HG02798 (cell line): ENCODE measurements around the gene ACSM2A.
"Not testable (repeated sequence)": the region's sequence is repeated elsewhere in the genome, so short reads cannot be mapped to it uniquely, and the experiment has no call there.

Source experiments
- ATAC-seq: cut with Tn5 transposase; IDR thresholded peaks from one replicate; pipeline ENCODE4 v1.9.1; 2021; ENCODE audit warnings: mild to moderate bottlenecking; ENCODE audit not compliant: unreplicated experiment, poor library complexity

ACSM2A gene

DNA sequence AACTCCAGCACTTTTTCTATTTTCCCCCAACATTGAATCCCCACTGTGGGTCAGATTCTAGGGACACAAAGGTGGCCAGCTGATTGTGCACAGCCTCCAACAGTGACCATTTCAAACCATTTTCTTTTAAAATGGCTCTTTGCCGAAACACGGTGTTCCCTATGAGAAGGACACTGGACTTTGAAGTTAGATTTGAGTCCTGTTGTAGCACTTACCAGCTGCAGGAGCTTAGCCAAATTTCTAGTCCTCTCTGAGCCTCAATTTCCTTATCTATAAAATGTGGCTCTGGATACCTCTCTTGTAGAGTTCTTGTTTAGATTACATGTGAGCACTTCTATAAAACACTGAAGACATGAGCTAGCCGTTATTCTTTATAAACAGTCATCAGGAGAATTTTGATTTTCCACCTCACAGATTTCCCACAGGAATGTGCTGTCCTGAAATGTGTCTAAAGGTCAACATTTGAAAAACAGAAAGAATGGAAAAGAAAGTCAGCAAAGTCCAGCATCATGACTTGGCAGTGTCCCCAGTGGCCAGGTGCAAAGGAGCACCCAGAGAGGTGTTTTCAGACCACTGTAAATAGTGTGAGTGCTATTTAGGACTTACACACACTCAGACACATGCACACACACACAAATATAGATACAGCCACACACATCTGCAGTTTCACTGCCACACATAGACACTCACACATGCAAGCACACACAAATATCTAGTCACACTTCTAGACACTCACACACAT lies 4.5 kb upstream of the ACSM2A start:
- ATAC-seq, result not testable (repeated sequence)

DNA sequence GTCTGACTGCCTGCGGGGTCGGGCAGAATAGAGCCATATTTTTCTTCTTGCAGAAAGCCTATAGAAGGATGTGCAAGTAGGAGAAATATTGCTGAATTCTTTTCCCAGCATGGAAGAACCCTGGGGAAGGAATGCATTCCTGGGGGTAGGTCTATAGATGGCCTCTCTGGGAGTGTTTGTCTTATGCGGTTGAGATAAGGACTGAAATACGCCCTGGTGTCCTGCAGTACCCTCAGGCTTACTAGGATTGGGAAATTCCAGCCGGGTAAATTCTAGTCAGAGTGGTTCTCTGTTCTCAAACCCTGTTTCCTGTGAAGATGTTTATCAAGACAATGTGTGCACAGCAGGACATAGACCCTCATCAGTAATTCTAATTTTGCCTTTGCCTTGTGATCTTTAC lies 2.3 kb downstream of the ACSM2A start:
- ATAC-seq, result not testable (repeated sequence)

DNA sequence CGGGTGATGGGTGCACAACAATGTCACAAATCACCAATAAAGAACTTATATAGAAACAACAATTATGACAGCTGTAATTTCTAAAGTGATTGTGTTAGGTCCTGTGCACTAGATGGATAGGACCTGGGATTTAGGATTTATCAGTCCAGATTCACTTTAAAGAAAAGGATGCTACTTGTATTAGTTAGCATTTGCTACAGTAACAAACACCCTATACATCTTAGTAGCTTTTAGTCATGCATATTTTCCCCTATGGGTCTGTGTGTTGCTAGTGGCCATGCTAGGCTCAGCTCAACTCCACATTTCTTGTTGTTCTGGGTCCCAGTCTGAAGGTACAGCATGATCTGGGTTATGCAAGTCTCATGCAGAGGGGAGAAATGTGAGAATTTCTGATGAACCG lies 7.9 kb downstream of the ACSM2A start:
- ATAC-seq, result not testable (repeated sequence)

DNA sequence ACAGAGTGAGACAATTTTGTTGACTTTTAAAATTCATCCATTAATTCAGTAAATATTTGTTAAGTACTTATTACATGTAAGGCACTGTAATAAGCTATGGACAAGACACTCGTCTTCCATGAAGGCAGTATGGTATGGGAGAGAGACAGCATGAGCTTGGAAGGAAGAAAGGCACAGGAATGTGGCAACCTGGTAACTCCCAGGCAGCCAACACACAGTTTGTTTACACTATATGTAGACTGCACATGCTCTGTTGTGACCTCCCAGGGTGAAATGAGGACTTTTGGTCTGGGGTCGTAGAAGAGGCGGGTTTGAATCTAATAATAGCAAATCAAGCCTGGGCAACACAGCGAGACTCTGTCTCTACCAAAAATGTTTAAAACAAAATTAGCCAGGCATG lies 9.0 kb downstream of the ACSM2A start:
- not testable (repeated sequence) for ATAC-seq

DNA sequence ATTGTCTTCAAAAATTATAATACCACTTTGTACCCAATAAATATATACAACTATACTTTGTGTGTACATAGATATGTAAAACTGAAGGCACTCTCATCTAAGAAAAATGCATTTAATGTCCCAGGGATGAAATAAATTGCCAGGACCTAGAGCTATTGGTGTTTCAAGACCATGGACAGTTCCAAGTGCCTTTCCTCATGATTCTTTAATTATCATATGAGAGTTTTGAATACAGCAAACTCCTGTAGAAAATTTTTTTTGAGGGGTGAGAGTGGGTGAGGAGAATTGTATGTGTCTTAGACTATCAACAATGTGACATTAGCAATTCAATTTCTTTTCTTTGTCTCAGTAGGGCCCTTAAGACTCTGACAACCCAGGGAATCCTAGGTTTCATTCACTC lies 17.6 kb downstream of the ACSM2A start:
- not testable (repeated sequence) for ATAC-seq

DNA sequence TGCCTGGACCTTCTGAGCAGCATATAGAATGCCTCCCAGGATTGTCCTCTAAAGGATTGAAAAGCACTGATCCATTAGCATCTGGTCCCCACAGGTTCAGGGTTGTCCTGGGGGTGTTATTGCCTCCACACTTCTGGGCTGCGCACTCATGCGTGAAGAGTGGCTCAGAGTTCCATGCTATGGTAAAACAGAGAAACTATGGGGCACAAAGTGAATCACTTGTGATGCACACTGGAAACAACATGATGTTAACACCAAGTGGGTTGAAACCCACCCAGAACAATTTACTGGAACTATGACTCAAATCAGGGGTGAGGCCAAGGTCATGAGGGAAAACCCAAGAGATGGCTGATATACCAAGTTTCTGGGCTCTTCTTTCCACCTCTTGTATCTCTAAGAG lies 18.6 kb downstream of the ACSM2A start:
- ATAC-seq, result not testable (repeated sequence)

DNA sequence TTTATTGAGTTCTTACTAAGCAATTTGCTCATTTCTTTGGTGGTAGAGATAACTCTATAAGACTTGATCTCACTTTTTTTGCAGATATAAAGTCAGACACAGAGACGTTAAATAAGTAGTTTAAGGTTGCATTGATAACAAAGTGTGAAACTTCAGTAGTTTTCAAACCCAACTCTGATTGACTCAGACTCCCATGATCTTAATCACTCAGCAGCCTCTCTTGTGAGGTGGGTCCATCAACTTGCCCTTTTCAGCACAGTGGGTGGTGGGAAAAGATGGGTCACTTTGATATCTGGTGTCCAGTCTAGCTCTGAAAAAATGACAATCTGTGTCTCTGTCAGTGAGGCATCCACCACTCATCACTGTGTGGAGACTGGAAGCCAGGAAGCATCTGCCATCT lies 19.4 kb downstream of the ACSM2A start:
- ATAC-seq, result not testable (repeated sequence)

DNA sequence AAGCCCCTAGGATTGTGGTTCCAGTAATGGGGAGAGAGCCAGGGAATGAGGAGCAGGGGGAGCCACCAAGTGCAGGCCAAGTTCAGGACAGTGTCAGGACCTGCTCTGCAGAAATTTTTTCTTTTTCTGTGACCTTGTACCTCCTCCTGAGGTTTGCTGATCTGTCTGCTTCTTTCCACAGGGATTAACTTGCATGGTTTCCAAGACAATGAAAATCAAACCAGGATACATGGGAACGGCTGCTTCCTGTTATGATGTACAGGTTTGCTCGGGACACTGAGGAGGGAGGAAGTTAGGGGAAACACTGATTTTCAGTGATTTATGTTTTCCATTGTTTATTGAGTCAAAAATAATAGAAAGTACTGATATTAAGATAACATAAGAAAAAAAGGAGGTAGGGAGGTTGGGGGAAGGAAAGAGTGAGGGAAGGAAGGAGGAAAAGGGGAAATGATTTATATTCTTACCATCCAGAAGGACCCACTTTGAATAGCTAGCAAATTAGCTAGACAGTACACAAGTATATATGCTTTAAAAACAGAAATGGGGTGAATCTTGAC lies 25.9 kb downstream of the ACSM2A start:
- not testable (repeated sequence) for ATAC-seq

DNA sequence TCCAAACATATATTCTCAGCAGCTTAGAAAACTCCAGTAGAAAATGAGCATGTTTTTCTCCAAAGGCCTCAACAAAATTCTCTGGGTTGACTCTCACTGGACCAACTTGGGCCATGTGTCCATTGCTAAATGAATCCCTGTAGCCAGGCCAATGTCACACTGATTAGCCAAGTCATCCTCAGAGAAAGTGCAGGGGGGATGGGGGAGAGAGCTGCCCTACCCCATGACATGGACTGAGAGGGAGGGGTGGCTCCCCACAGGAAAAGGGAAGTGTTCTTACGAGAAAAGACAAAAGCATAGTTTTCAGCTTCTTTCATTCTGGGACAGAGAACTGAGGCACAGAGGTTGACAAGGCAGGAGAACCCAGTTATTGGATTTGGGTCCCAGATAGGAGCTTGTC lies 32.7 kb downstream of the ACSM2A start:
- not testable (repeated sequence) for ATAC-seq

DNA sequence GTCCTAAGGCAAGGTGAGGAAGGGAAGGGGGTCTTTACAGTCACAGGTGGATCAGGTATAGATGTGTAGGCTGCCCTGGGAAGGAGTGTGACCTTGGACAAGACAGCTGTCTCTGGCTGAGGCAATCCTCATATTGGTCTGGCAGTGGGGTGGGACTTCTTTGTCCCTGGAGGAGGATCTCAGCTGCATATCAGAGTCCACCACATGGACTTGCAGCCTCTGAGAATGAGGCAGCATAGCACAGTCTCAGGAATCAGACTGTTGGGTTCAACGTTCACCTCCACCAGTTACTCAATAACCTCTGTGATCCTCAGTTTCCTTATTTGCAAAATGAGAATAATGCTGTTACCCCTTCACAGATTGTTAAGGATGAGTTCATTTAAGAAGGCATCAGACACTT lies 33.4 kb downstream of the ACSM2A start:
- no peak for ATAC-seq

DNA sequence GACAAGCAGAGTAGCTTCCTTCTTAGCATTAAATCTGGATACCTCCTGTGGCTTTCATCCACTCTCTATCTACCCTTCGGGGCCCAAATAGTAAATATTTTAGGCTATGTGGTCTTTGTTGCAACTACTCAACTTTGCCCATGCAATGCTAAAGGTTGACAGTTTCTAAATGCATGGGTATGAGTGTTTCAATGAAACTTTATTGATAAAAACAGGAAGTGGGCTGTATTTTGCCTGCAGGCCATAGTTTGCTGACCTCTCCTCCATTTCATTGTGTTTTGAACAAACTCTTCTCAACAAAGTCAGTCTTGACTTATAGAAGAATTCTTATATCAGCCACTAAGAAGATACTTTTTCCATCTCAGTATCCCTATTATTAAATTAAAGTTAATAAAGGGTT lies 34.1 kb downstream of the ACSM2A start:
- no peak for ATAC-seq

DNA sequence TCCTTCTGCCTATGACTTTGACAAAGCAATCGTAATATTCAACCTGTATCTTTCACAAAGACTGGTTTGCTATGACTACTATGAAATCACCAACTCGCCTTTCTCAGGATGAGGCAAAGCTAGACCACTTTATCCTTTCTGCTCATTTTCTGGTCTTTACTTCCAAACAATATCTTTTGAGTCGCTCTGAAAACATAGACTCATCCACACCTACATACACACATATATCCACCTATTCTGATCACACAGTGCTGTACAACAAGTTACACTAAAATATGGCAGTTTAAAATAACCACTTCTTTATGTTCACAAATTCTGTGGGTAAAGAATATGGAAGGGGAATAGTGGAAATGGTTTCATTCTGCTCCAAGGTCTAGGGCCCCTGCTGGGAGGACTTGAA lies 39.7 kb downstream of the ACSM2A start:
- ATAC-seq, result not testable (repeated sequence)

DNA sequence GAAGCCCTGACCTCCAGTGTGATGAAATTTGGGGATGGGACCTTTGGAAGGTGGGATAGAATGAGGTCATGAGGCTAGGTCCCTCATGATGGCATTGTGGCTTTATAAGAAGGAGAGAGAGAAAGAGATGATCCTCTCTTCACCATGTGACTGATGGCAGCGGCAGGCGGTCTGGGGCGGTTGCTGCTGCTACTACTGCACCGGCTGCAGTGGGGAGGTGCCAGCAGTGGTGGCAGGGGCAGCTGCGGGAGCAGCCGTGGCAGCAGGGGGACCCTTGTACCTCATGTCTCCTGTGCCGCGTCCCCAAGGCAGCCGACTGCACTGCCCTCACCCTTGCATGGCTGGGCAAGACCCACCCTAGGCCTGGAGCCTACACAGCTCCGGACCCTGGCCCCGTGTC lies 40.1 kb downstream of the ACSM2A start:
- not testable (repeated sequence) for ATAC-seq

DNA sequence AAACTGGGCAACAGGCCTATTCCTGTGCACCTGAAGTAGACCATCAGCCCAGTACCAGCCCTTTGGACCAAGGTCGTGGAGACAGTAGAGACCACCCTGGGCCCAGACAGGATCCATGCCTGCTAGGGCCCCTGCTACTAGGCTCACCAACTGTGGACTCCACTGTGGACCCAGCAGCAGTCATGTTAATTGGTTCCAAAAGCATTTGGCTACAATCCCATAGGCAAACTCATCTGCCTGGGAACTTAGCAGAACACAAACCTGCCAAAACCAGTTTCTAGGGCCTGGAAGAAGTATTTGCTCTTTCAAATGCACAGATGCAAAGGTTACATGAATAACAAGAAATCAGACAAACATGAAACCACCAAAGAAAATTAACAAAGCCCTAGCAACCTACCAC lies 53.1 kb downstream of the ACSM2A start:
- no peak for ATAC-seq

DNA sequence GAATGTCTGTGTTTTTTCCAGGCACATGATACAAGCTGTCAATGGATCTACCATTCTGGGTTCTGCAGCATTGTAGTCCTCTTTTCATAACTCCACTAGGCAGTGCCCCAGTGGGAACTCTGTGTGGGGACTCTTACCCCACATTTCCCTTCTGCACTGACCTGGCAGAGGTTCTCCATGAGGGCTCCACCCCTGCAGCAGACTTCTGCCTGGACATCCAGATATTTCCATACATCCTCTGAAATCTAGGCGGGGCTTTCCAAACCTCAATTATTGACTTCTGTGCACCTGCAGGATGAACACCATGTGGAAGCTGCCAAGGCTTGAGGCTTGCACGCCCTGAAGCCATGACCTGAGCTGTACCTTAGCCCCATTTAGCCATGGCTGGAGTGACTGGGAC lies 56.0 kb downstream of the ACSM2A start:
- ATAC-seq, result no peak

DNA sequence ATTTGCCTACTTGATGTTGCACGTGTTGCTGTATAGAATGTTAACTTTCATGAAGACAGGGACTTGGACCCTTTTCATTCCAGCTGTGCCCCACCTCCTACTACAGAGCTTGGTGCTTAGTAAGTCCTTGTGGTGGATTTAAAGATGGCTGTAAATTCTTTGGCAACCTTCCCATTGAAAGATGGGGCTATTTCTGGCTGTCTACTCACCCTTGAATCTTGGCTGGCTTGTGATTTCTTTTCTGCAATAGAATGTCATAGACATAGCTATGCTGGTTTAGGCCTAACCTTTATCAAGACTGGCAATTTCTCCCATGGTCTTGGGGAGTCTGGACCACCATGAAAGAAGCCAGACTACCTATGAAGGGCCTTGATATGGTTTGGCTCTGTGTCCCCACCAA lies 59.0 kb downstream of the ACSM2A start:
- ATAC-seq, result no peak

DNA sequence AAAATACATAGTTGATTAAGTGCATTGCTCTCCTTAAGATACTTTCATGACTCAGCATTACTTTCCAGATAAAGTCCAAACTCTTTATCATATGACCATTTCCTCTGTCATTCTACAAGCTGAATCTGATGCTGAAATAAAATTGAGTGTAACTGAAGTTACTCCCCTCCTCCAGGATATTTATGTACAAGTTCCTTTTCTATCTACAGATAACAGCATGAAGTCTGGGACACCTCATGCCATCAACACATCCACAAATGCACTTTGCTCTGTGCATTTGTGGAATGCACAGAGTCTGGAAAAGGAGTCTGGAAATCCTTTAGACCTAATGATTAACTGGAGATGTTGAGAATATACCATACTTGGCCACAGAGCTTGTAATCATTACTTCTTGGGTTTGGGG lies 64.4 kb downstream of the ACSM2A start:
- no peak for ATAC-seq

DNA sequence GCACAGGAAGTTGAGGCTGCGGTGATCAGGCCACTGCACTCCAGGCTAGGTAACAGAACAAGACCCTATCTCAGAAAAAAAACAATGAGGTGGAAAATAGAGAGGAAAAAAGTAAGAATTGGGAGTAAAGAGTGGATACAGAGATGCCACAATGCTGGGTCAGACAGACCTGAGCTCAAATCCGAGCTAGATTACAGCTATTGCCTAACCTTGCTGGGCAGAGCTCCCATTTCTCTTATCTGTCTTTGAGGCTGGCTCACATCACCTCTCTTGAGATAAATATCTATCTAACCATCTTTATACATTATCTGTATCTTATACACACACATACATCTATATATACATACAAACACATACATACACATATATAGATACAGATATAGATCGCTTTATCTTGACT lies 65.8 kb downstream of the ACSM2A start:
- no peak for ATAC-seq

DNA sequence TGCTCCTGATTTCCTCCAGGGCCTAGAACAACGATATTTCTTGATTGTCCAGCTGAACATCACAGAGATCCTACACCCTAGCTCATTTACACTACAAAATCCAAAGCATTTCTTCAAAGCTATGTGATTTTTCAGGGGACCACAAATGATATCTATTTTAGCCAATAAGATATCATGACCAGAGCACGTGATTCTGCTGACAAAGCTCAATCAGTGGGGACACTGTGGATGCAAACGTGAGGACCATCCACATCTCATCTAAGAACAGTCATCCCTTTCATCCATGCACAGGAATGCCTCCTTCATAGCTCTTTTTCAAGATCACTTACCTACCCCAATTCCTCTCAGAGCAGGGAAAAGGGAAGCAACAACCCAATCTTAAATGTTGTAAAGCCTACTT lies 67.9 kb downstream of the ACSM2A start:
- no peak for ATAC-seq

DNA sequence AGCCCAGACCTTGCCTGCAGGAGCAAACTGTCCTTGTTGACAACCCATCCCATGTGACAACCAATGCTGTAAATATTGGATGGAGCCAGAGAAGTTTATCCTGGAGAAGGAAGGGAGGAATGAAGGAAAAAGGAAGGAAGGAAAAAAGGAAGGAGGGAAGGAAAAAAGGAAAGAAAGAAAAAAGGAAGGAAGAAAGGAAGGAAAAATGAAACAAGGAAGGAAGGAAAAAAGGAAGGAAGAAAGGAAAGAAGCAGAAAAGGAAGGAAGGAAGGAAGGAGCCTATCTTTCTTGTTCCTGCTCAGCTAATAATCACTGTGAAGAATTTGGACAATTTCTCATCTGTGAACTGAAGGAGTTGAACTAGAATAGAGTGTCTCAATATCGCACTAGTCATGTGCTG lies 68.8 kb downstream of the ACSM2A start:
- ATAC-seq, result no peak

DNA sequence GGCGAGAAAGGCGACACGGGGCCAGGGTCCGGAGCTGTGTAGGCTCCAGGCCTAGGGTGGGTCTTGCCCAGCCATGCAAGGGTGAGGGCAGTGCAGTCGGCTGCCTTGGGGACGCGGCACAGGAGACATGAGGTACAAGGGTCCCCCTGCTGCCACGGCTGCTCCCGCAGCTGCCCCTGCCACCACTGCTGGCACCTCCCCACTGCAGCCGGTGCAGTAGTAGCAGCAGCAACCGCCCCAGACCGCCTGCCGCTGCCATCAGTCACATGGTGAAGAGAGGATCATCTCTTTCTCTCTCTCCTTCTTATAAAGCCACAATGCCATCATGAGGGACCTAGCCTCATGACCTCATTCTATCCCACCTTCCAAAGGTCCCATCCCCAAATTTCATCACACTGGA lies 80.5 kb downstream of the ACSM2A start:
- ATAC-seq, result not testable (repeated sequence)

DNA sequence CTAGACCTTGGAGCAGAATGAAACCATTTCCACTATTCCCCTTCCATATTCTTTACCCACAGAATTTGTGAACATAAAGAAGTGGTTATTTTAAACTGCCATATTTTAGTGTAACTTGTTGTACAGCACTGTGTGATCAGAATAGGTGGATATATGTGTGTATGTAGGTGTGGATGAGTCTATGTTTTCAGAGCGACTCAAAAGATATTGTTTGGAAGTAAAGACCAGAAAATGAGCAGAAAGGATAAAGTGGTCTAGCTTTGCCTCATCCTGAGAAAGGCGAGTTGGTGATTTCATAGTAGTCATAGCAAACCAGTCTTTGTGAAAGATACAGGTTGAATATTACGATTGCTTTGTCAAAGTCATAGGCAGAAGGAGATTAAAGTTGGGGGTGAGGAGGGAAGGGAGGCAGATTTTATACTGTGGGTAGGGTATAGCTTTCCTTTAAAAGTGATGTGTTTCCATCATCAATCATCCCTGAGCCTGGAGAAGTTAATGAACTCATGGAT lies 81.0 kb downstream of the ACSM2A start:
- not testable (repeated sequence) for ATAC-seq
